GM19324 (cell line): ENCODE measurements around the gene HEXIM1.
"Not testable (repeated sequence)": the region's sequence is repeated elsewhere in the genome, so short reads cannot be mapped to it uniquely, and the experiment has no call there.

ENCODE experiments used
- ATAC-seq: cut with Tn5 transposase; IDR thresholded peaks from one replicate; pipeline ENCODE4 v1.9.1; 2021; ENCODE audit warnings: mild to moderate bottlenecking, moderate library complexity; ENCODE audit not compliant: unreplicated experiment, low FRiP score

The HEXIM1 gene

GRCh38 chr17:45112559-45113423 is 35.5 kb upstream of the HEXIM1 start:
- ATAC-seq = no peak

GRCh38 chr17:45113424-45113754 is 34.9 kb upstream of the HEXIM1 start:
- no peak for ATAC-seq

GRCh38 chr17:45114117-45114932 is 34.0 kb upstream of the HEXIM1 start:
- ATAC-seq = no peak

- ATAC-seq = no peak
Measured at GRCh38 chr17:45115015-45115625, 33.2 kb upstream of the HEXIM1 start.

GRCh38 chr17:45115871-45116270 is 32.4 kb upstream of the HEXIM1 start:
- no peak for ATAC-seq

- no peak for ATAC-seq
Measured at GRCh38 chr17:45116434-45117016, 31.8 kb upstream of the HEXIM1 start.

- ATAC-seq = no peak
Measured at GRCh38 chr17:45117334-45117733, 30.9 kb upstream of the HEXIM1 start.

GRCh38 chr17:45117848-45118646 is 30.2 kb upstream of the HEXIM1 start:
- ATAC-seq = no peak

- ATAC-seq = no peak
Measured at GRCh38 chr17:45118691-45119090, 29.6 kb upstream of the HEXIM1 start.

- ATAC-seq = no peak
Measured at GRCh38 chr17:45119964-45120363, 28.3 kb upstream of the HEXIM1 start.

- no peak for ATAC-seq
Measured at GRCh38 chr17:45120558-45120957, 27.7 kb upstream of the HEXIM1 start.

- no peak for ATAC-seq
Measured at GRCh38 chr17:45121055-45121454, 27.2 kb upstream of the HEXIM1 start.

GRCh38 chr17:45123076-45123770 is 25.1 kb upstream of the HEXIM1 start:
- ATAC-seq = no peak

- no peak for ATAC-seq
Measured at GRCh38 chr17:45123930-45124796, 24.1 kb upstream of the HEXIM1 start.

- ATAC-seq = not testable (repeated sequence)
Measured at GRCh38 chr17:45124797-45125122, 23.5 kb upstream of the HEXIM1 start.

GRCh38 chr17:45125509-45125908 is 22.8 kb upstream of the HEXIM1 start:
- ATAC-seq = no peak

- ATAC-seq = no peak
Measured at GRCh38 chr17:45127207-45127547, 21.1 kb upstream of the HEXIM1 start.

GRCh38 chr17:45127548-45128300 is 20.6 kb upstream of the HEXIM1 start:
- no peak for ATAC-seq
